ENCODE results near the gene HAPLN1. TPM values are rescaled to one million over a fixed set of nuclear protein-coding genes. Genes with fewer than 3 reads are reported as not detected.

The HAPLN1 gene
- total and polyA plus RNA-seq, 4 donors, result 0.67 to 9.1 (median 2.5) TPM

- Histone ChIP-seq H3K27ac (ENCODE audit: low read depth in 1 of 2, low read length in 2 of 2) (no peak overlapping the region), H3K27me3 (ENCODE audit: control insufficient read depth in 1 of 2, insufficient read depth in 2 of 2, low read length in 1 of 2) (no peaks in the 10 kb centered on the region), H3K9me3 (ENCODE audit: control insufficient read depth, low read length) (no peaks in the 10 kb centered on the region), H3K4me1 (ENCODE audit: control insufficient read depth in 1 of 2, insufficient read depth in 2 of 2, low read length in 2 of 2) (peaks cover 0 to 2% of the 10 kb centered on the region in 2 donors), H3K4me3 (ENCODE audit: low read length in 2 of 2) (no peak overlapping the region), H3K36me3 (ENCODE audit: control insufficient read depth in 1 of 2, insufficient read depth in 2 of 2, low read length in 1 of 2) (no peaks in the 10 kb centered on the region)
- DNase-seq (no peak), ATAC-seq (ENCODE audit: low FRiP score) (no peak)
- intact Hi-C loops (cut with DNase I), result no loop called here
- WGBS, 2 donors, result 95 to 96% methylated on average over 3 of the region's 3 CpGs
Observed at GRCh38 chr5:83595217-83595616, 125.4 kb downstream of the HAPLN1 start.

GRCh38 chr5:83590966-83591365 lies 129.7 kb downstream of the HAPLN1 start:
- WGBS, 2 donors, result 6 to 14% methylated on average over 4 of the region's 4 CpGs
- Histone ChIP-seq H3K4me3 (ENCODE audit: low read length in 2 of 2) (peak overlapping the region in 1 of 2 donors; percentile 54), H3K27me3 (ENCODE audit: control insufficient read depth in 1 of 2, insufficient read depth in 2 of 2, low read length in 1 of 2) (no peaks in the 10 kb centered on the region), H3K9me3 (ENCODE audit: control insufficient read depth, low read length) (no peaks in the 10 kb centered on the region), H3K27ac (ENCODE audit: low read depth in 1 of 2, low read length in 2 of 2) (no peak overlapping the region), H3K36me3 (ENCODE audit: control insufficient read depth in 1 of 2, insufficient read depth in 2 of 2, low read length in 1 of 2) (no peaks in the 10 kb centered on the region), H3K4me1 (ENCODE audit: control insufficient read depth in 1 of 2, insufficient read depth in 2 of 2, low read length in 2 of 2) (peaks cover 2 to 6% of the 10 kb centered on the region in 2 donors)
- intact Hi-C loops (cut with DNase I), result no loop called here
- DNase-seq (no peak), ATAC-seq (ENCODE audit: low FRiP score) (no peak)

- DNase-seq (no peak), ATAC-seq (ENCODE audit: low FRiP score) (no peak)
- Histone ChIP-seq H3K27ac (ENCODE audit: low read depth in 1 of 2, low read length in 2 of 2) (no peak overlapping the region), H3K9me3 (ENCODE audit: control insufficient read depth, low read length) (no peaks in the 10 kb centered on the region), H3K4me3 (ENCODE audit: low read length in 2 of 2) (no peak overlapping the region), H3K4me1 (ENCODE audit: control insufficient read depth in 1 of 2, insufficient read depth in 2 of 2, low read length in 2 of 2) (peaks cover 3 to 9% of the 10 kb centered on the region in 2 donors), H3K27me3 (ENCODE audit: control insufficient read depth in 1 of 2, insufficient read depth in 2 of 2, low read length in 1 of 2) (no peaks in the 10 kb centered on the region), H3K36me3 (ENCODE audit: control insufficient read depth in 1 of 2, insufficient read depth in 2 of 2, low read length in 1 of 2) (no peaks in the 10 kb centered on the region)
- 85 to 94% methylated on average over 1 of the region's 1 CpG for WGBS, 2 donors
- intact Hi-C loops (cut with DNase I), result no loop called here
Observed at GRCh38 chr5:83589786-83590185, 130.9 kb downstream of the HAPLN1 start.

Other genes starting within 250 kb of the HAPLN1 start
- gene VCAN, start 249.1 kb downstream of the HAPLN1 start, total RNA-seq, result 100 to 1,000 TPM; 513 to 849 TPM
- 100 to 1,000 TPM in 1 of 2 donors, 10 to 100 TPM in 1; 21.5 to 443 TPM for gene VCAN, start 249.1 kb downstream of the HAPLN1 start, polyA plus RNA-seq

Data from aorta (tissue), 5 donors.